HG03045 (cell line): ENCODE results near the gene MLNR.

Experiments used
- ATAC-seq: cut with Tn5 transposase; IDR thresholded peaks from one replicate; pipeline ENCODE4 v1.9.1; 2021; ENCODE audit warnings: mild to moderate bottlenecking, moderate library complexity; ENCODE audit not compliant: unreplicated experiment

The MLNR gene, protein sequence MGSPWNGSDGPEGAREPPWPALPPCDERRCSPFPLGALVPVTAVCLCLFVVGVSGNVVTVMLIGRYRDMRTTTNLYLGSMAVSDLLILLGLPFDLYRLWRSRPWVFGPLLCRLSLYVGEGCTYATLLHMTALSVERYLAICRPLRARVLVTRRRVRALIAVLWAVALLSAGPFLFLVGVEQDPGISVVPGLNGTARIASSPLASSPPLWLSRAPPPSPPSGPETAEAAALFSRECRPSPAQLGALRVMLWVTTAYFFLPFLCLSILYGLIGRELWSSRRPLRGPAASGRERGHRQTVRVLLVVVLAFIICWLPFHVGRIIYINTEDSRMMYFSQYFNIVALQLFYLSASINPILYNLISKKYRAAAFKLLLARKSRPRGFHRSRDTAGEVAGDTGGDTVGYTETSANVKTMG

DNA sequence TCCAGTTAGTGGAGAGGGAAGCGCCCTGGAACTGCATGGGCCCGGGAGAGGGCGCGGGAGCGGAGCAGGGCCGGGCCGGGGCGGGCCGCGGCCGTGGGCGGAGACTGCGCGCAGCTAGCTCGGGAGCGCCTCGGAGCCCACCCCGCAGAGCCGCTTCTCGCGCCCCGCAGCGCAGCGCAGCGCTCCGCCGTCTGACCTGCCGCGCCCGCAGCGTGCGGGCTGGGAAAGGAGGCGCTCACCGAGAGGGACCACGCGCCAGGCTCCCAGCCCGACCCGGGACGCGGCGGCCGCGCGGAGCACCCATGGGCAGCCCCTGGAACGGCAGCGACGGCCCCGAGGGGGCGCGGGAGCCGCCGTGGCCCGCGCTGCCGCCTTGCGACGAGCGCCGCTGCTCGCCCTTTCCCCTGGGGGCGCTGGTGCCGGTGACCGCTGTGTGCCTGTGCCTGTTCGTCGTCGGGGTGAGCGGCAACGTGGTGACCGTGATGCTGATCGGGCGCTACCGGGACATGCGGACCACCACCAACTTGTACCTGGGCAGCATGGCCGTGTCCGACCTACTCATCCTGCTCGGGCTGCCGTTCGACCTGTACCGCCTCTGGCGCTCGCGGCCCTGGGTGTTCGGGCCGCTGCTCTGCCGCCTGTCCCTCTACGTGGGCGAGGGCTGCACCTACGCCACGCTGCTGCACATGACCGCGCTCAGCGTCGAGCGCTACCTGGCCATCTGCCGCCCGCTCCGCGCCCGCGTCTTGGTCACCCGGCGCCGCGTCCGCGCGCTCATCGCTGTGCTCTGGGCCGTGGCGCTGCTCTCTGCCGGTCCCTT lies at the start of gene MLNR:
Gene MLNR (plus strand): TSS at position 303 of the 820 bp plus-strand sequence. CDS start 0 bp downstream, at position 303.
- ATAC-seq, result no peak

DNA sequence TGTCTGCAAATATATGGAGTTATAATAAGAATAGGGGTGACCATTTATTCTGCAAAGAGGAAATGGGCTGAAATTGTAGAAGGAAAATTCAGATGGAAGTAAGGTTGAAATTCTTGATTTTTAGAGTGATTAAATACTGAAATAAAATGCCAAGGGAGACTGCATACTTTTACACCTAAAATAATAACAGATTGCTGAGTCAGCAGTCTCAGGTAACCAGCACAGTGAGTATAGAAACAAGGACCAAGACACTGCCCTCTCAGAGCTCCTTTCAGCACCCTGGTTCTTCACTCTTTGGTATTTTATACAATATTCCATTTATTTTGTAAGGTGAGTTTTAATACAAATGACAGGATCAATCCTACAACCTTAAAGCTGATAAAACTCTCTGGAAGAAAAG lies 48.8 kb upstream of the MLNR start:
- no peak for ATAC-seq

DNA sequence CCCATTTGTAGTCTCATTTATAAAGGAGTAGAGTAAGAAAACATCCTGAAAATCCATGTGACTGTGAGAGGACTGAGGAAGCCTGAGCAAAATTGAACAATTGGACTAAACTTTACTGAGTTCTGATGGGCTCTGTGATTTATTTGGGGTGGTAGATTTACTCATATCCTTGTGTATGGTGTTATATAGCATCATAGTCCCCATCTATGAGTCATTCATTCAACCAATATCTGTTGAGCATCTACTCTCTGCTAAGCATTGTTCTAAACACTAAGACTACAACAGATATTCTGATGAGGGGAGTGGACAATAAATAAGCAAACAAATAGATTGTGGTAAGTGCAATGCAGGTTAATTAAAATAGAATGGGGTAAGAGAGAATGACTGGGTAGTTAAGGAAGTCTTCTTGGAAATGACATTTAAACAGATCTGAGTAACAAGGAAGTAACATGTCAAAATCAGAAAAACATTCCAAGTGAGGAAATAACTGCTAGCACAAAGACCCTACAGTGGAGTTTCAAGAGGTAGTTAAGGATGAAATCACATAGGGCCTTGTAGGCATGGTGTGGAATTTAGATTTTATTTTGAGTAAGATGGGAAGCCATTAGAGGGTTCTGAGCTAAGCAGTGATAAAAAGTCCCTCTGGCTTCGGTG lies 36.3 kb upstream of the MLNR start:
- ATAC-seq, result no peak

DNA sequence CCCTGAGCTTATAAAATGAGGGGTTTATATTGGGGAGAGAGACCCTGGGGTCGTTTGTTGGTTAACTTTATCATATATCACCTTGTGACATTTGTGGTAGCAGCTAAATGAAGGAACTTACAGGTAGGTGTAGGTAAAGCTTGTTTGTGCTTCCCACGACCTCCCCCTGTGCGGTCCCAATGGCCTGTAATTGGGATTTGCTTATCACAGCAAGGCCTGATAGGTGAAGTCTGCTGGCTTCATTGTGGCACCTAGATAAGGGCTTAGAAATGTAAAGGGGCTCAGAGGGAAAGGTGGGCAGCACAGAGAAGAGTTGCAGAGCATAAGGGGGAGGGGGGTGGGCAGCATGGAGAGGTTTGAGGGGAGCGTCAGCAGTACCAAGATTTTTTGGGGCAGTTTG lies 35.5 kb upstream of the MLNR start:
- no peak for ATAC-seq

DNA sequence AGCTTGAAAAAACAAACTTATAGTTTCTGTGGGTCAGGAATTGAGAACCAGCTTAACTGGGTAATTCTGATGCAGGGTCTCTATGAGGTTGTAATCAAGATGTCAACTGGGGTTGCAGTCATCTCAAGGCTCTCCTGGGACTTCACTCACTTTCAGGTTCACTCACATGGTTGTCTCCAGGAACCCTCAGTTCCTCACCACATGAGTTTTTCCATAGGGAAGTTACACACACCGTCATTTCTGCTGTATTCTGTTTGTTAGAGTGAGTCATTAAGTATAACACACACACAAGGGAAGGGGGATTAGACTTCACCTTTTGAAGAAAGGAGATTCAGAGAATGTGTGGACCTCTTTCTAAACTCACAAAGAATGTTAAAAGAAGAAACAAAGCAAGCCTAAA lies 34.9 kb upstream of the MLNR start:
- ATAC-seq, result no peak

DNA sequence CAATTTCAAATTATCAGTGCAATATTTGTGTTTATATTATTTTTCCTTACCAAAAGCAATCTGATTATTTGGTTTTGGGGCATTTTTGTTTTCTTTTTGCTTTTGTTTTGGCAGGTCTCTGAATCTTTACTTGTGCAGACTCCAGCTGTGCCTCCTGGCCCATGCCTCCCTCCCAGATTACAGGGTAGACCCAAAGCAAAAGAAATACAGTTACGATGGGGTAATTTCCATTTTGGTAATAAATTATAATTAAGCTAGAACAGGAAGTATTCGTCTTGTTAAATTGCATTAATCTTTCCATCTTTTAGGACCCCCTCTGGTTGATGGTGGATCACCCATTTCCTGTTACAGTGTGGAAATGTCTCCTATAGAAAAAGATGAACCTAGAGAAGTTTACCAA lies 29.2 kb upstream of the MLNR start:
- ATAC-seq, result no peak

DNA sequence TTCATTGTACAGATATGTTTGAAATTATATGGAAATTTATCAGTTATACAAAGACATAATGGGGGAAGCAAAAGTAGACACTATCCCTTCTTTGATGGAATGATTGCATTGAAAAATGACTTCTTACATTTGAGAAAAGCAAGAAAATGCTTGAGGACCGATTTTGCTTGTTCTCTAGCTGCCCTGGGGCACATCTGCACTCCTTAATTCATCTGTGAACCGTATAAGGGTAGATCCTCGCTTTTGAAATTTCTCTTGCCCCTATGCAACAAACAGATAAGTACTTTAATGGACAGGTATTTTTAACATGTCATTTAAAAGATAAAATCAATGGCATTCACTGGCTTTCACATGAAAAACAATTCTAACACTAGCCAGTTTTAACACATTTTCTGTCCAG lies 13.5 kb upstream of the MLNR start:
- no peak for ATAC-seq

DNA sequence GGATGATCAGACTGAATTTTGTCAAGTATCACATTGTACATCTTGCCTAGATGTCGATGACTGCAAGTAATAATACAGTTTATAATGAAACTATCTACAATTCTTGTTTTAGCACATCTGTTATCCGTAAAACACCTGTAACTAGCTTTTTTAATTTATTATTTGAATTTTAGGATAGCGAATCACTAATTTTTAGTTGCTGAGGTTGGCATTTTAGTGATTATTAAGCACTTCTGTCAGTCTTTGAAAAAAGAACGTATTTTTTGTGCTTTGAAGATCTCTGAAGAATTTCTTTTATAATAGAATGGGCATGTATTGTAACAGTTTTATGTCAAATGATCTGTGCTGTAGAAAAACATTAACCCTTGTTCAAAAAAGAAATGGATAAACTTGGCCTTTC lies 11.5 kb upstream of the MLNR start:
- ATAC-seq, result no peak

DNA sequence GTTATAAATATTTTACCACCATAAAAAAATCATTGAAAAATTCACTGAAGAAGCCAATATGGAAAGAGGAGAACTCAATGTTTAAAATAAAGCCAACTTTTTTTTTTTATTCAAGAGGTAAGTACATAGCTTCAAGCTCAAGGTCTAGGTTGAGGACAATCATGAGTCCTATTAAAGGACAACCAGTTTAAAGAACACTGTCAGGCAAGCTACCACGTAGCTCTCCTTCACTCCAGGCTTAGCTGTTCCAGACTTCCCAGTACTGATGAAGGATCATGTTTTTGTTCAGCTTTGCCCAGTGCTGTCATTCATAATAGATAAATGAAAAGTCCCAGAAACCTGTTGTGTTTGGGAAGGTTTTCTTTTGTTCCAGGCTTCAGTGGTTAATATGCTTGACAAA lies 10.0 kb upstream of the MLNR start:
- ATAC-seq, result no peak

DNA sequence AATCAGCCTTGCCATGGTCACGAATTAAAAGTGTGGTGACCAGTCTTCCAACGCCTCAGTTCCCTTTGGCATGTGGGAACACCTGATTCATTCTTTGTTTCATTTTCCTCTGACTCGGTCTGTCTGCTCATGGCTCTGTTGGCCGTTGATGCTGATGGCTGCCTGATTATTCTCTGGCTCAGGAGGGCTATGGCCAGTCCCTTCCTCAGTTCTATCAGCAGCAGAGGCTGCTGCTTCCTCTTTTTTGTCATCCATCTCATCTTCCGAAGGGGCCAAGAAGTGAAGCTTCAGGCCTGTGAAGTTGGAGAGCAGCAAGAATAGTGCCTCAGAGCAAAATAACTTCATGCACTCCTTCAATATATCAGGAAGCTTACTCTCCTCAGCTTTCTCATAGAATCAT lies 9.5 kb upstream of the MLNR start:
- ATAC-seq, result no peak

DNA sequence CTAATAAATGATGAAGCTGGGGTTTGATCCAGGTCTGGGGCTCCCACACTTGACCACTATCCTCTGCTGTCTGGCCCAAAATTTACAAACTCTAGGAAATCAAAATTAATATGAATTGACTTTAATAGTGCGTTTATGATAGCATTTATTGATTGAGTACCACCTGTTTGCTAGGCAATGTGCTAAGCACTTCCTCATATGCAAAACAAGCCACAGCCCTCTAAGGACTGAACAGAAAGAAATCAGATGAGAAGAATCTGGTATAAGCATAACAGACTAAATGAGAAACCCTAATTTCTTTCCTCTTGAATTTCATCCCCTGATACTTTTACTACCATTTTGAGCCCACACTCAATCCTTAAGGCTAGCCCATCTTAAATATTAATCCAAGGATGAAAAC lies 6.6 kb upstream of the MLNR start:
- ATAC-seq, result no peak

DNA sequence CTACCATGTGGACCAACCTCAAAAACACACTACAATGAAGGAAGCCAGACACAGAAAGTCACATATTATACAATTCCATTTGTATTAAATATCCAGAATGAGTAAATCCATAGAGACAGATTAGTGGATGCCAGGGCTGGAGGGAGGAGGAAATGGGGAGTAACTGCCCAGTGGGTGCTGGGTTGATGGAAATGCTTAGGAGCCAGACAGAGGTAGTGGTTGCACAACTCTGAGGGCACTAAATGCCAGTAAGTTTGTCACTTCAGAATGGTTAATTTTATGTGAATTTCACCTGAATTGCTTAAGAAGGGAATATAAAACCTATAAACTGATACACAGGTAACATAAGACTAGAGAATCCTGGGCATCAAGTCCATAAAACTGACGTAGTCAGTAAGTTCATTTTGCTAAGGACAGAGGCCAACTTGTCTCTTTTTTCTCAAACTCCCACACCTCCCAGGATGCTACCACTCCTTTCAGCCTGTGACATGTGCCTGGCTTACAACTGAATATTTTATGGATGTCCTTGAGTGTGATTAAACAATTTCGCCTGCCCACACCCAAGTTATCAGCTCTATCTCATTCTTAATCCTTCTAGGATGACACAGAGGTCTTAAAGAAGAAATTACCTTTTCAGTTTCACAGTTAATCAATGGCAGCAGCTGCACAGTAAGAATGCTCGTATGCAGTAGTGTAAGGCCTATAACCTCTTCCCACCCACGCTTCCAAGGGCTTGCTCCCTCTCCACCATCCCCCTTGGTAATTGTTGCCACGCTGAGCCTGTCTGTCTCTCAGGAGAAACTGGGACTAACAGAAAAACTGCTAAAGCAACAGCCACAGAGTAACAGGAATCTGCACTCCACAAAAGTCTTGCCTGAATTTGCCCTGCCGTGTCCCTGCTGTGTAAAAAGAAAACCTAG lies 5.9 kb upstream of the MLNR start:
- ATAC-seq, result no peak

DNA sequence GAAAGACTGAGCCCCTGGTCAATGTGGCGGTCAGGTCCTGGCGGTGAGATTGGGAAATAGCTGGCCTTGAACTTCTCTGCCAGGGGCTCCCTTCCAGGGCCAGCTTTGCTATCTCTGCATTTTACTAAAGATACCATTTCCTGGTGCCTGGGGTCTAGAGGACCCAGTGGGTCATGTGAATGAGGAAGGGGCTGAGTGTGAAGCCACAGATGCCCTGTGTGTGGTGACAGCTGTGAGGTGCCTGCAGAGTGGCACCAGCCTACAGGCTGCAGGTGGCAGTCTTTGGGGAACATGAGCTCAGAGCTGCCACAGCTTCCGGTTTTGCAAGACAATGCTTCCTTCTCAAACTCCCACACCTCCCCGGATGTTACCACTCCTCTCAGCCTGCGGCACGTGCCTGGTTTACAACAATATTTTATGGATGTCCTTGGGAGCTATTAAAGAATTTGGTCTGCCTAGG lies 5.2 kb upstream of the MLNR start:
- ATAC-seq, result no peak

DNA sequence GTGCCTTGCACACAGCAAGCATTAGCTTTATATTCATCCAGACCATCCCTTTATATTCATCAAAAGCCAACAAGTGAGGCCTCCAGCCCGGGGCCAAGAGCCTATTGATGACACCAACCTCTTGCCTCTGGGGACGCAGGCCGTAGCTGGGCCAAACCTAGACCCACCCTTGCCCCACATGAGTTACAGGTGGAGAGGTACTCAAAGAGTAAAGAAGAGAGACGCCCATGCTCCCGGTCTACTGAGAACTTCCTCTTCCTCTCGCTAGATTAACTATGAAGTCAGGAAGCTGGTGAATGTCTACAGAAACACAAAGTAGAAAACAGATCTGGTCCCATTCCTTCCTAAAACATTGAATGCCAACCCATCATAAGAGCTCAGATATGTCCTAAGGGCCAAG lies 3.8 kb upstream of the MLNR start:
- no peak for ATAC-seq

DNA sequence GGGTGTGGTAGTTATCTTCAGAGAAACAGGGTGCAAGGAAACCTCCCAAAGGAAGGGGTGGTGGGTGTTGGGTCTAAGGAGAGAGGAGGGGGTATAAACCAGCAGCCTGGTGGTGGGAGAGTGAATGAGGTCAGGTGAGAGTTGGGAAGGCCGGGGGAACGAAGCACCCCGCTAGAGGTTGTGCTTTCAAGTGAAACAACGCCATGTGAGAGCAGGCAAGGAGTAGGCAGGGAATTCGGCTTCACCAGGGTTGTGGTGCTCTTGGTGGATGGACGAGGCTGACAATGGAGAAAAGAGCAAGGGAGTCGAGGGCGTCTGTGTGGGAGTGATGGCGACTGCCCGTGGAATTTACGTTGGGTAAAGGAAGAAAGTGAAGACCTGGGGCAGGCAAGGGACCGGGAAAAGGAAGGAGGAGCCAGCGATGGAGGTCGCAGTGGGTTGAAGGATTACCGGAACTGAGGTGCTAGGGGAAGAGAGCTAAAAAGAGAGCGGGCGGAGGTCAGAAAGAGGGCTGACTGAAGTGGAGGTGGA lies 2.1 kb upstream of the MLNR start:
- no peak for ATAC-seq

DNA sequence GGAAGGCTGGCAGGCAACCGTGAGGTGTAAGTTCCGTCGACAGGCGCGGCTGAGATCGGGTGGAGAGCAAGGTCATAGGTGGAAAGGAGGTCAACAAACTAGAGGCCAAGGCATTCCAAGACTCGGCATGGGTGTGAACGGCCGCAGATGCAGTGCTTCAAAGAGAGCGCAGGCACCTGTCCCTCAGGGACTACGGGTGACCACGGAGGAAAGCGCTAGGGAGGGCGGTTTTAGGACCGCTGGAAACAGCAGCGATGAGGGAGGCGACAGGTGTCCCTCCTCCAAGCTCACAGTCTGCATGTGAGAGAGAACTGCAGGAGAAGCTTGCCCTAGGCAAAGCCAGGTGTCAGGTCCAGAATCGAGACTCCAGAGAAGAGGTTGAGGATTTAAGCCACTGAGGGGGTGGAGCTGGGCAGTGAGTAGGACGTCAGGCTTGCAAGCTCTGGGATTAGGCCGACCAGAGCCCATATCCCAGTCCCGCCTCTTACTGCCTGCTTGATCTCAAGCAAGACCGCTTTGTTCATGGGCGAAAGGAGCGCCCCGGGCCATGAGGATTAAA lies 1.6 kb upstream of the MLNR start:
- ATAC-seq, result no peak

DNA sequence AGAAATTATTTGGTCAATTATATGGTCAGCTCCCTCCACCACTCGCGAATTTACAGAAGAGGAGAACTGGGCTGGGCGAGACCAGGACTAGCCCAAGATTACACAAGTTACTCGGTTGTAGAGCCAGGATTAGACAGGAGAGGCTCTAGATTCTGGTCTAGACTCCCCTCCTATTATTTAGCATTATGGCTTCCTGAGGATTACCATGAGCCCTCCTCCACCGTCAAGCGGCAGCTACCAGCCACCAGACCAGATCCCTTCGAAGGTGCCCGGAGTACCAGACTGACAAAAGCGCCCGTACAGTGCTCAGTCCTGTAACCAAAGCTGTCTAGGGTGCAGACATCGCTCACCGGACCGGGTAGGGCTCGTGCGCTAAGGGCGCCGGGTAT lies 497 bp upstream of the MLNR start:
- ATAC-seq, result no peak

DNA sequence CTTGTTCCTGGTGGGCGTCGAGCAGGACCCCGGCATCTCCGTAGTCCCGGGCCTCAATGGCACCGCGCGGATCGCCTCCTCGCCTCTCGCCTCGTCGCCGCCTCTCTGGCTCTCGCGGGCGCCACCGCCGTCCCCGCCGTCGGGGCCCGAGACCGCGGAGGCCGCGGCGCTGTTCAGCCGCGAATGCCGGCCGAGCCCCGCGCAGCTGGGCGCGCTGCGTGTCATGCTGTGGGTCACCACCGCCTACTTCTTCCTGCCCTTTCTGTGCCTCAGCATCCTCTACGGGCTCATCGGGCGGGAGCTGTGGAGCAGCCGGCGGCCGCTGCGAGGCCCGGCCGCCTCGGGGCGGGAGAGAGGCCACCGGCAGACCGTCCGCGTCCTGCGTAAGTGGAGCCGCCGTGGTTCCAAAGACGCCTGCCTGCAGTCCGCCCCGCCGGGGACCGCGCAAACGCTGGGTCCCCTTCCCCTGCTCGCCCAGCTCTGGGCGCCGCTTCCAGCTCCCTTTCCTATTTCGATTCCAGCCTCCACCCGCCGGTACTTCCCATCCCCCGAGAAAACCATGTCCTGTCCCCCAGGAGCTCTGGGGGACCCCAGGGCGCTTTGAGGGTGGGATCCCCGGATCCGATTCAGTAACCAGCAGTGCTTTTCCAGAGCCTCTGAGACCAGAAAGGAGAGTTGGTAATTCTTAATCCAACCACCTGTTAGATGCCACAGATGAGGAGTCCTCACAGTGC lies 885 bp downstream of the MLNR start:
- no peak for ATAC-seq

DNA sequence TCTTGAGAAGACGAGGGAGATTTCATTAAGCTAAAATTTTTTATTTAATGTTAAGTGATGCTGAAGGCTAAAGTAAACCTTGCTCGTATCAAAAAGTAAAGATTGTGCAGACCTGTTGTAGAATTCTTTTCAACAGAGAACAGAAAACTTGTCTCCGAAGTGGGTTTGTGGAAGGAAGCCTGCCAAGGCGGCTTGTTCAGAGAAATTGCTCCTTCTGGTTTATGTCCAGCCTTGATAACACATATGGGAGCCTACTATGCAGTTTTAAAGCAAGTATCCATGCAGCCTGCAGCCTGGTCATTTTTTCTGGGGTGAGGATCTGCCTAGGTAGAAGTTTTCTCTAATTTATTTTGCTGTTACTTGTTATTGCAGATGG lies 1.4 kb downstream of the MLNR start:
- ATAC-seq, result no peak
